Urothelium cell line (cell line): ENCODE results near the gene SLC25A11.
A peak's percentile ranks its signal among the peaks of the same experiment; 100 is the strongest.

ENCODE experiments used
- DNase-seq: peaks from one replicate; pipeline ENCODE4 v3.0.0; 2011; ENCODE audit warnings: low spot score, mixed read lengths
- FAIRE-seq: peaks from 2 replicates; lab custom pipeline; 2011; peaks lifted over from hg19 to GRCh38; lab: Jason Lieb, UNC

Gene SLC25A11

GRCh38 chr17:4967539-4968485 lies 28.0 kb upstream of the SLC25A11 start, which contains the start of gene SPAG7:
SPAG7 (minus strand) TSS chr17:4967817; CDS start chr17:4967804, 13 bp downstream.
- peak; percentile 89 for DNase-seq
- no peak for FAIRE-seq

DNA sequence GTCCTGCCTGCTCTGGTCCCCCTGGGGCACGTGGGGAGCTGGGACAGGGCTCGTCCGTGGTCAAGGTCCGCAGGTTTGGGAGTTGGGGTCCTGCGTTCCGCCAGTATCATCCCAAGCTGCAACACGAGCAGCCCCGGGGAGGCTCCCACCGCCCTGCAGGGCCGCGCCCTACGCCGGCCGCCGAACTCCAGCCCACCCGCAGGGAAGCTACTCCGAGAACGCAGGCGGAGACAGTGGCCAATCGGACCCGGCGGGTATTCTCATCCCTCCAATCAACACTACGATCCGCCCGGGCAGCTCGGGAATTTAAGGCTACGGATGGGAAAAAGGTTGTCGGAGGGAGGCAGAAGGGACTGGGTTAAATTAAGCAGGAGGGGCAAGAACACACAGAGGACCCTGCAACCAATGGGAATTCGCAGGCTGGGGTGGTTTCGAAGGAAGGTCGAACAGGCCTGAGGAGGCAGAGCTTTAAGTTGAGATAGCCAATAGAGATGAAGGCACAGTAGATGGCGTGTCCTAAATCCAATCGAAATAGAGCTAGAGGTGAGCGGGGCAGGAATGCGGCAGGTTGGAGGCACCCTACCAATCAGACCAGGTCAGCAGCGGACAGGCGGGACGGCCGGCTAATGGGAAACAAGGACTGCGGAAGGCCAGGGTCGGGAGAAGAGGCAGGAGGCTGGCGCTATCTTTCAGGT lies 27.1 kb upstream of the SLC25A11 start:
- DNase-seq = peak; percentile 94
- peak; percentile 20 for FAIRE-seq

- FAIRE-seq = no peak
Measured at GRCh38 chr17:4965311-4965986, 25.6 kb upstream of the SLC25A11 start.

DNA sequence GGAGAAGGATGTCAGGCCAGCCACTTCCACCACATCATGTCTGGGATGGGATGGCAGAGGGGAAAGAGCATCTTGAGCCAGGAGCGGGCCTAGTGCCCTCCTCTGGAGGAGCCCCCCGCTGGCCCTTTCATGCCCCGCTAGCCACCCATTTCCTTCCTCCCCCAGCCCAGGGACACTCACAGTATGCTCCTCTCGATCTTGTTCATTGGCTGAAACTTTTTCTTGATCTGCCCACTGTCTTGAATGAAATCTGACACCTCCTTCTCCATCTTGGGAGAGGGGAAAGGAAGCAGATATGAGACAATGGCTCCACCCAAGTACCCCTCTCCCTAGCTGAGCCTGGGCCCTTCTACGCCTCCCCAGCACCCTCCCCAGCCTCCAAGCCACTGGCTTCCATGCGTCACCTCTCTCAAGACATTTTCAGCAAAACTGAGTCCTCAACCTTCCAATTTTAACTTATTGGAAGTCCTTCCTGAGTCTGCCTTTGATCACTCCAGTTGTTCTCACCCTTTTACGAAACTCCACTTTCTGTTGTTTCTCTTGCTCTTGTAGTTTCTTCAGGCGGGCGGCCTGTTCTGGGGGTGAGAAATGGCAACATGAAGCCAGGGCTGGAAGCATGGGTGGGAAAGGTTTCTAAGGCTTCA lies 20.6 kb upstream of the SLC25A11 start:
- DNase-seq = no peak
- FAIRE-seq = no peak

More at GRCh38 chr17:4965311-4965986, 25.6 kb upstream of the SLC25A11 start:
- DNase-seq = no peak

- DNase-seq = no peak
- no peak for FAIRE-seq
Measured at GRCh38 chr17:4959261-4959965, 19.6 kb upstream of the SLC25A11 start.

DNA sequence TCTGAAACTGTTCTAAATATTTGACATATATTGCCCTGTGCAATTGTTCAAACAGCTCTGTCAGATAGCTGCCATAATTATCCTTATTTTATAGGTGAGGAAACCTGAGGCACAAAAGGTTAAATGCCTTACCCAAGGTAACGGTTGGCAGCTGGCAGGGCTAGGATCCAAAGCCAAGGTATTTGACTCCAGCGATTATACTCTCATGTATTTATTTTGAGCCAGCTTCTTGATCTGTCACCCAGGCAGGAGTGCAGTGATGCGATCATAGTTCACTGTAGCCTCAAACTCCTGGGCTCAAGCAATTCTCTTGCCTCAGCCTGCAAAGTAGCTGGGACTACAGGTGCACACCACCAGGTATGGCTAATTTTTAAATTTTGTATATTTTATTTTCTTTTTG lies 18.3 kb upstream of the SLC25A11 start:
- DNase-seq = no peak
- FAIRE-seq = no peak

GRCh38 chr17:4956493-4957061 lies 16.7 kb upstream of the SLC25A11 start:
- FAIRE-seq (no peak), DNase-seq (no peak)

GRCh38 chr17:4955091-4955490 lies 15.2 kb upstream of the SLC25A11 start:
- no peak for FAIRE-seq
- DNase-seq = no peak

DNA sequence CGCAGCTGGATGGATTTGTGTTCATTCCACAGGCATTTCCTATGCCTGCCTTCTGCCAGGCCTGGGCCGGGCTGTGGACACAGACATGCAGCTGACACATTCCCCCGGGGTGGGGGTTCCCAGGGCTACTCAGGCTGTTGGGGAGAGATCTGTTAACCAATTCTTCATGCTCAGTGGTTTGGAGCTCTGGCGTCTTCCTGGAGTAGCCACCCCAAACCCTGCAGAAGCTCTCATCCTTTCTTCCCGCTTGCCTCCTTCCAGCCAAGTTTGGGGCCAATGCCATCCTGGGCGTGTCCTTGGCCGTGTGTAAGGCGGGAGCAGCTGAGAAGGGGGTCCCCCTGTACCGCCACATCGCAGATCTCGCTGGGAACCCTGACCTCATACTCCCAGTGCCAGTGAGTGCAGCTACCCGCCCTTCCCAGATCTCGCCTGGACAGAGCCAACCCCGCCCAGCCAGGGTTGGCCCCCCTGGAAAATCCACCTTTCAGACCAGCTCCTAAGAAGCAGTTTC lies 13.7 kb upstream of the SLC25A11 start:
- DNase-seq (no peak), FAIRE-seq (no peak)

DNA sequence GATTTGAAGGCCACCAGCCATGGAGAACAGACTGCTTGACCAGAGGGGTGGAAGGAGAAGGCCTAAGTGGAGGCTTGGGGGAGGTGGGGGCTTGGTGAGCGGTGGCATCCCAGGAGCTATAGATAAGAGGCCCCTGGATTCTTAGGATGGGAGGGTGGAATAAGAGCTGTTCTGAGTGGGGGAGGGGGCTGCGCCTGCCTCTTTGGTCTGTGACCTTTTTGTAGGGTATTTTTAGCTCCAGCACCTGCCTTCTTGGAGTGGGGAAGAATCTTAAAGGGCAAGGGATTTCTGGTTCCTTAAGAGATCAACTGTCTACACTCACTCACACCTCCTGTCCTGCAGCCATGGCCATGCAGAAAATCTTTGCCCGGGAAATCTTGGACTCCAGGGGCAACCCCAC lies 11.6 kb upstream of the SLC25A11 start:
- FAIRE-seq = no peak
- no peak for DNase-seq

DNA sequence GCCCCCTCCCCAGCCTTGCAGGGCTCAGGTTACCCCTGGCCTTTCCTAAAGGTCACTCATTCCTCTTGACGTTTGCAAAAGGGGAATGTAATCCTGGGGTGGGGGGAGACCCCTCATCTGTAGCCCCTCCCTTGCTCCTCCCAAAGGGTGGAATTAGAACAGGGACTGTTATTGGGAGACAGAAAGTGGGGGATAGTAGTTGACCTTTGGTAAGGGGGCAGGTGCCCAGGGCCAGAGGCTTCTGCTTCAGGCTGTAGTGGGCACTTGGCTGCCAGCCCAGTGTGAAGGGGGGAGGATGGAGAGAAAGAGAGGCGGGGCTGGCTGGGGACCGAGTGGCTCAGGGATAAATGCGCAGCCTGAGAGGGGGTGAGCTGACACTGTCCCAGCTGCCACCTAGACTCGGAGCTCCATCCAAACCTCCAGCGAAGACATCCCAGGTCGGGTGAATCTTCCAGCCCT lies 10.9 kb upstream of the SLC25A11 start, which contains the start of gene ENO3:
TSS of gene ENO3 (plus strand) at position 374 of the 459 bp plus-strand sequence. CDS start 711 bp downstream, outside the sequence.
- DNase-seq = no peak
- FAIRE-seq = no peak

DNA sequence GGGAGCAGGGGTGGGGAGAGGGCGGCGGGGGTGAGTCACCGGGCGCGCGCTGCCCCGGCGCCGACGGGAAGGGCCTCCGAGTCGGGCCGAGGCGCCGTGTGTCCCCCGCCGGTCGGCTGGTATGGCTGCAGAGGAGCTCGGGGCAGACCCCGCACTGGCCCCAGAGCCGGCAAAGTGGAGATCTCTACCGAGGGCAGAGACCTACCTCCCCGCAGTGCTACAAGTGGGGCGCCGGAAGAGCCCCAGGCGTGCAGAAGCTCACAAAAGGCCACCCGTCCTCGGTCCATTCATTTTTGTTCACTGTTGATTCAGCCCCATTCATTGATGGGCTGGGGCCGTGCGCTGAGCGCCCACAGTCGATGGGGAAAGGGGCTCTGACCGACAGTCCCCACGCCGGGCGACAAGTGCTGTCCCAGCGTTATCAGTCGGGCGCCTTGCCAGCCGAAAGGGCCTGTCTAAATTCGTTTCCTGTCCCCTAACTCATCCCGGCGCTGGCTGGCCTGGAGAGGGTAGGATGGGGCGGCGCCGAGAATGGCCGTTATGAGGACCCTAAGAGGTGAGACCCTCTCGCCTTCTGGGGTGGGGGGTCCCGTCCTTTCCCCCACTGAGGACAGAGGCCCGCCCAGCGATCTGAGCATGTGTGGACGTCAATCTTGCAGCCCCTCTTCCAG lies 10.4 kb upstream of the SLC25A11 start:
- FAIRE-seq (no peak), DNase-seq (no peak)

DNA sequence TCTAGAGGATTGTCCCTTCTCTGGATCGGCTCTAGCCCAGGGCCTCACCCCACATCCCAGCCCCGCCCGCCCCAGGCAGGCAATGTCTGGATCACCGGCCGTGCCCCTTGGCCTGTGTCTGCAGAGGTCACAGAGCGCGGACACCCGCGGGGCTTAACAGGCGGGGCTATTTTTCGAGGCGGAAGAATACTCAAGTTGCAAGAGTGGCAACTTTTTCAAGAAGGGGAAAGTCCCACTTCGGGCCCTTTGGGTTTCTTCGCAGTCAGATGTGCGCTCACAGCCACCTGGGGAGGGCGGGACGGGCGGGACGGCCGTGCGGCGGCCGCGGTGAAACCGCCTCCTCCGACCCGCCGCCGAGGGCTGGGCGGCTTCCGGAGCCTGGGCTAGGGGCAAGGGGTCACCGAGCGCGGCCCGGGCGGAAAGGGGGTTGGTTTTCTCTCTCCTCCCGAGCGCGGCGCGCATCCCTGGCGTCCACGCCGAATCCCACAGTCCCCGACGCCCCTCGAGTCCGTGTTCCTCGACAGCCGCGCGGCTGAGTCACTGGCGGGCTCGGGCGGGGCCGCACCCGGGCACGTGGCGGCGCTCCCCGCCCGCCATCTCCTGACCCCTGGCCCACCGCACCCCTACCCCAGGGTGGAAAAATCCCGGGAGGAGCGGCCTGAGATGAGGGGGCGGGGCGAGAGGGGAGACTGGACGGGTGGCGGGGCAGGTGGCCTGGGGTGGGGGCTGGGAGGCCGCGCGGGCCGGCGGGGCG lies 9.7 kb upstream of the SLC25A11 start:
- peak; percentile 70 for DNase-seq
- FAIRE-seq = no peak

- peak; percentile 85 for DNase-seq
- no peak for FAIRE-seq
Measured at GRCh38 chr17:4948931-4949320, 9.1 kb upstream of the SLC25A11 start.

GRCh38 chr17:4948166-4948930 lies 8.5 kb upstream of the SLC25A11 start, which contains the start of gene PFN1:
PFN1 (minus strand) TSS chr17:4948530; CDS start chr17:4948394, 136 bp downstream.
- DNase-seq (peak; percentile 75), FAIRE-seq (no peak)

DNA sequence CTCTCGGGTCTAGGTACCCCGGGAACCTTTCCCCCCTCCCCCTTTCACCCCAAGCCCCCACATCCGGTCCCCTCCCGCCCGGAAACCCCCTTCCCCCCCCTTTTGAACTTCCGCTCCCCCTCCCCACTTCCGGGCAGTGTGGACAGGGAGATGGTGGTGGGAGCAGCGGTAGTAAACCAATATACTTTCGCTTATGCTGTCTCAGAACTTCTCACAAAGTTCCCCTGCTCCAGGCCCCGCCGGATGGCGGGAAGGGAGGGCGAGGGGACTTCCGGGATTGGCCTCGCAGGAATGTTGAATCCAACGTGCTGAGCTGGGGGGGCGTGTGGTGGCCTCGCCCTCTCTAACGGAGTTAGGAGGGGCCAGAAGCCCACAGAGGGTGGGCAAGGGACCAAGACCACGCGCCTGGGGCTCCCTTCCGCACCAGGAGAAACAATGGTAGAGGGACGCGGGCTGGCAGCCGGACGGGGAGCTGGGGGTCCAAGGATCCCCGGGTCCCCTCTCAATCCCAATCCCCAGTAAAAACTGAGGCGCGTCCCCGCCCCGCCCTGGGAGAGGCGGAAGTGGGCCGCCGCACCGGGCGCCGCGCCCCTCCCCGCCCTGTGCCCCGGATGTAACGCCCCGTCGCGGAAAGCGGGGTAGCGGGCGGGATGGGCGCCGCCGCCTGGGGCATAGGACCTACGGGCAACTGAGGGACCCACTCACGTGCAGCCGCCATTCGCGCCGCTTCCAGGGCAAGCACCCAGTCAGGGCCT lies 7.7 kb upstream of the SLC25A11 start:
- DNase-seq (peak; percentile 50), FAIRE-seq (no peak)
